ENCODE data around the gene ARHGEF12. TPM values are rescaled to one million over a fixed set of nuclear protein-coding genes. Genes with fewer than 3 reads are reported as not detected.

The ARHGEF12 gene
- total RNA-seq, 6 experiments from 2014 or later: 72.9 to 95.1 (median 85.0) TPM

GRCh38 chr11:120293038-120293800, 43.0 kb upstream of the ARHGEF12 start:
- Mint-ChIP-seq H3K36me3 (ENCODE audit: low read depth) (no peaks in the 10 kb centered on the region; the same call in 1 of the 2 replicates), H3K27ac (no peak overlapping the region), H3K27me3 (ENCODE audit: insufficient read depth) (peaks cover 52% of the 10 kb centered on the region), H3K4me3 (no peak overlapping the region), H3K4me1 (ENCODE audit: low read depth) (peaks cover 10% of the 10 kb centered on the region), H3K9me3 (no peaks in the 10 kb centered on the region)
- no peak for DNase-seq
- TF ChIP-seq, protein P1, sequence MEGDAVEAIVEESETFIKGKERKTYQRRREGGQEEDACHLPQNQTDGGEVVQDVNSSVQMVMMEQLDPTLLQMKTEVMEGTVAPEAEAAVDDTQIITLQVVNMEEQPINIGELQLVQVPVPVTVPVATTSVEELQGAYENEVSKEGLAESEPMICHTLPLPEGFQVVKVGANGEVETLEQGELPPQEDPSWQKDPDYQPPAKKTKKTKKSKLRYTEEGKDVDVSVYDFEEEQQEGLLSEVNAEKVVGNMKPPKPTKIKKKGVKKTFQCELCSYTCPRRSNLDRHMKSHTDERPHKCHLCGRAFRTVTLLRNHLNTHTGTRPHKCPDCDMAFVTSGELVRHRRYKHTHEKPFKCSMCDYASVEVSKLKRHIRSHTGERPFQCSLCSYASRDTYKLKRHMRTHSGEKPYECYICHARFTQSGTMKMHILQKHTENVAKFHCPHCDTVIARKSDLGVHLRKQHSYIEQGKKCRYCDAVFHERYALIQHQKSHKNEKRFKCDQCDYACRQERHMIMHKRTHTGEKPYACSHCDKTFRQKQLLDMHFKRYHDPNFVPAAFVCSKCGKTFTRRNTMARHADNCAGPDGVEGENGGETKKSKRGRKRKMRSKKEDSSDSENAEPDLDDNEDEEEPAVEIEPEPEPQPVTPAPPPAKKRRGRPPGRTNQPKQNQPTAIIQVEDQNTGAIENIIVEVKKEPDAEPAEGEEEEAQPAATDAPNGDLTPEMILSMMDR (IDR thresholded peaks at IDR 0.05): no peak

- TF ChIP-seq, protein P1 (IDR thresholded peaks at IDR 0.05): no peak
- H3K9me3 Mint-ChIP-seq: no peaks in the 10 kb centered on the region
- no peak overlapping the region for H3K4me3 Mint-ChIP-seq
- DNase-seq: no peak
- H3K36me3 Mint-ChIP-seq (ENCODE audit: low read depth): no peaks in the 10 kb centered on the region; the same call in 1 of the 2 replicates
- peaks cover 55% of the 10 kb centered on the region for H3K27me3 Mint-ChIP-seq (ENCODE audit: insufficient read depth)
- H3K27ac Mint-ChIP-seq: no peak overlapping the region
- peaks cover 9% of the 10 kb centered on the region for H3K4me1 Mint-ChIP-seq (ENCODE audit: low read depth)
Measured at GRCh38 chr11:120294096-120294495, 42.1 kb upstream of the ARHGEF12 start.

DNA sequence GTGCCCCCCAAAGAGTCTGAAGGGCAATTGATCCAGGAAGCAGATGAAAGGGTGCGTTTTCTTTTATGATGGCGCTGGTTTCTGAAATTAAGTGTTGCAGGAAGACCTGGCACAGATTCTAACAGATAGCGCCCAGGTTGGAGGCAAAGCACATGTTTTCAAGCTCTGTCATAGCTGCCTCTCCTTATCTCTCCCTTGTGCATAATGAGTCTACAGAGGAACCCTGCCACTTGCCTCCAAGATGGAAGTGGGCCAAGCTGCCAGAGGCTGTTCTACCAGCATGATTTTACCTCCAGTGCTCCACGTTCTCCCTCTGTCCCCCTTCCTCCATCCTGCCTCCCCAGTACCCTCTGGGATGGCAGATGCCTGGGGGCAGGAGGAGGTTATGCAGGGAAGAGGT, 41.1 kb upstream of the ARHGEF12 start:
- no peaks in the 10 kb centered on the region for H3K9me3 Mint-ChIP-seq
- no peaks in the 10 kb centered on the region; the same call in 1 of the 2 replicates for H3K36me3 Mint-ChIP-seq (ENCODE audit: low read depth)
- DNase-seq: no peak
- TF ChIP-seq, protein P1 (IDR thresholded peaks at IDR 0.05): no peak
- H3K4me3 Mint-ChIP-seq: no peak overlapping the region
- H3K27me3 Mint-ChIP-seq (ENCODE audit: insufficient read depth): peaks cover 56% of the 10 kb centered on the region
- peaks cover 9% of the 10 kb centered on the region for H3K4me1 Mint-ChIP-seq (ENCODE audit: low read depth)
- no peak overlapping the region for H3K27ac Mint-ChIP-seq

DNA sequence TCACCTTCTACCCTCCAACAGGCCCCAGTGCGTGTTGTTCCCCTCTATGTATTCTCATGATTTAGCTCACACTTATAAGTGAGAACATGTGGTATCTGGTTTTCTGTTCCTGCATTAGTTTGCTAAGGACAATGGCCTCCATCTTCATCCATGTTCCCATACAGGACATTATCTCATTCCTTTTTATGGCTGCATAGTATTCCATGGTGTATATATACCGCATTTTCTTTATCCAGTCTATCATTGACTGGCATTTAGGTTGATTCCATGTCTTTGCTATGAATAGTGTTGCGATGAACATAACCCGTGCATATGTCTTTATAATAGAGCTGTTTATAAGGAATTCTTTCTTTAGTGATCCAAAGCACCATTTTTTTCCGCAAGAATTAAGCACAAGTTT, 39.7 kb upstream of the ARHGEF12 start:
- peaks cover 9% of the 10 kb centered on the region for H3K4me1 Mint-ChIP-seq (ENCODE audit: low read depth)
- no peak overlapping the region for H3K4me3 Mint-ChIP-seq
- H3K9me3 Mint-ChIP-seq: no peaks in the 10 kb centered on the region
- TF ChIP-seq, protein P1 (IDR thresholded peaks at IDR 0.05): no peak
- no peak for DNase-seq
- H3K27me3 Mint-ChIP-seq (ENCODE audit: insufficient read depth): peaks cover 50% of the 10 kb centered on the region
- no peaks in the 10 kb centered on the region; the same call in 1 of the 2 replicates for H3K36me3 Mint-ChIP-seq (ENCODE audit: low read depth)
- no peak overlapping the region for H3K27ac Mint-ChIP-seq

- Mint-ChIP-seq H3K9me3 (no peaks in the 10 kb centered on the region), H3K4me3 (no peak overlapping the region), H3K36me3 (ENCODE audit: low read depth) (no peaks in the 10 kb centered on the region; the same call in 1 of the 2 replicates), H3K27me3 (ENCODE audit: insufficient read depth) (peaks cover 45% of the 10 kb centered on the region), H3K4me1 (ENCODE audit: low read depth) (peaks cover 9% of the 10 kb centered on the region), H3K27ac (no peak overlapping the region)
- DNase-seq: no peak
- TF ChIP-seq, protein P1 (IDR thresholded peaks at IDR 0.05): no peak
Measured at GRCh38 chr11:120298461-120298860, 37.8 kb upstream of the ARHGEF12 start.
